HCT116 (cell line): ENCODE data around the gene DNAL4. TPM values are rescaled to one million over a fixed set of nuclear protein-coding genes. Genes with fewer than 3 reads are reported as not detected.

Experiments
- ATAC-seq: fragments of 200-7000 bp; cut with Tn5 transposase; 2 replicates; pipeline ENCODE4 v1.9.1; 2020; ENCODE audit warnings: mild to moderate bottlenecking, moderate library complexity
- BruUV-seq: library from RNA; stranded (reverse); fragments of 400-500 nt; replicated peaks from 2 replicates; lab custom pipeline; 2021; lab: Mats Ljungman, UMichigan
- CTCF ChIA-PET: fragments of 300-600 bp; sonication (Branson Sonifier 250); formaldehyde crosslinking; loops from one replicate; lab custom pipeline; 2021; ENCODE audit warnings: antibody characterized with exemption; lab: Charles Lee
- POLR2A ChIA-PET: fragments of 300-600, 350-600 bp; sonication (Branson Sonifier 250); formaldehyde crosslinking; loops from one replicate; lab custom pipeline; 2021; ENCODE audit warnings: antibody characterized with exemption; lab: Charles Lee
- RAD21 ChIA-PET, 2 experiments: fragments of 300-600 bp; sonication (Branson Sonifier 250); formaldehyde crosslinking; loops; one replicate each; lab custom pipeline; 2023; ENCODE audit warnings: low total read pairs in 2 of 2; ENCODE audit not compliant: uncharacterized antibody in 2 of 2, unreplicated experiment in 2 of 2, low non-redundant PET in 1 of 2; lab: Charles Lee
- DNase-seq: peaks from one replicate; pipeline ENCODE4 v3.0.0-alpha.2; 2010; ENCODE audit warnings: low read depth, low spot score
- H2AFZ ChIP-seq: fragments of 200-600 bp; shearing (Covaris generic), sonication (generic); 2 replicates; pipeline ENCODE4 v1.6.1; 2017; ENCODE audit warnings: low read depth, mixed run types, mixed read lengths, antibody characterized with exemption, low read length; ENCODE audit not compliant: poor library complexity, severe bottlenecking
- H3K27ac ChIP-seq: 2 replicates; pipeline ENCODE4 v1.5.1; 2012; ENCODE audit warnings: low read depth, low read length
- H3K27me3 ChIP-seq: fragments of 200-600 bp; sonication (generic); 2 replicates; pipeline ENCODE4 v1.6.1; 2016; ENCODE audit warnings: mixed run types, low read length, mixed read lengths; ENCODE audit not compliant: insufficient read depth
- H3K36me3 ChIP-seq, 2 experiments: fragments of 200-500 bp in 1 of 2; fragments of 200-600 bp in 1 of 2; sonication (Bioruptor generic) in 1 of 2; sonication (generic) in 1 of 2; 2 replicates each; pipeline versions ENCODE4 v1.5.1 to v1.6.1; 2014 to 2016; ENCODE audit warnings: low read length in 2 of 2, inconsistent platforms in 1 of 2, mixed read lengths in 1 of 2, mixed run types in 1 of 2; ENCODE audit not compliant: insufficient read depth in 2 of 2, control insufficient read depth in 1 of 2
- H3K4me1 ChIP-seq, 2 experiments: fragments of 200-600 bp in 1 of 2; sonication (generic) in 1 of 2; 2 replicates each; pipeline versions ENCODE4 v1.5.1 to v1.6.1; 2012 to 2017; ENCODE audit warnings: low read length in 2 of 2, inconsistent platforms in 1 of 2, mild to moderate bottlenecking in 1 of 2, mixed read lengths in 1 of 2, mixed run types in 1 of 2, moderate library complexity in 1 of 2; ENCODE audit not compliant: insufficient read depth in 2 of 2, control insufficient read depth in 1 of 2
- H3K4me2 ChIP-seq: fragments of 200-600 bp; sonication (generic); 2 replicates; pipeline ENCODE4 v1.6.1; 2017; ENCODE audit warnings: mixed run types, low read length, mixed read lengths
- H3K4me3 ChIP-seq, 2 experiments: fragments of 200-600 bp in 1 of 2; sonication (generic) in 1 of 2; replicated peaks in 1 of 2; 2 replicates each; pipeline ENCODE4 v1.5.1; 2011 to 2016; ENCODE audit warnings: low read length in 2 of 2, control low read depth in 1 of 2, low read depth in 1 of 2, mild to moderate bottlenecking in 1 of 2, mixed read lengths in 1 of 2, mixed run types in 1 of 2
- H3K79me2 ChIP-seq: fragments of 200-600 bp; sonication (generic); 2 replicates; pipeline ENCODE4 v1.6.1; 2017; ENCODE audit warnings: mild to moderate bottlenecking, mixed run types, low read length, moderate library complexity, mixed read lengths; ENCODE audit not compliant: insufficient read depth
- H3K9ac ChIP-seq: fragments of 200-600 bp; sonication (generic); 2 replicates; pipeline ENCODE4 v1.6.1; 2016; ENCODE audit warnings: low read length, mixed read lengths
- H3K9me2 ChIP-seq: fragments of 200-600 bp; sonication (generic), shearing (Covaris generic); 2 replicates; pipeline ENCODE4 v1.6.1; 2017; ENCODE audit warnings: mixed run types, mild to moderate bottlenecking, moderate library complexity; ENCODE audit not compliant: insufficient read depth
- H3K9me3 ChIP-seq, 2 experiments: fragments of 200-500 bp in 1 of 2; fragments of 200-600 bp in 1 of 2; sonication (Bioruptor generic) in 1 of 2; sonication (generic) in 1 of 2; 2 replicates each; pipeline ENCODE4 v1.6.1; 2014 to 2017; ENCODE audit warnings: low read length in 2 of 2, mixed read lengths in 2 of 2, inconsistent platforms in 1 of 2, low read depth in 1 of 2, mild to moderate bottlenecking in 1 of 2, mixed run types in 1 of 2, moderate library complexity in 1 of 2; ENCODE audit not compliant: control insufficient read depth in 1 of 2, insufficient read depth in 1 of 2
- H4K20me1 ChIP-seq: fragments of 200-600 bp; sonication (generic), shearing (Covaris generic); 2 replicates; pipeline ENCODE4 v1.6.1; 2017; ENCODE audit warnings: mixed run types, mild to moderate bottlenecking, moderate library complexity; ENCODE audit not compliant: insufficient read depth
- ATF3 ChIP-seq: IDR thresholded peaks from 2 replicates; pipeline ENCODE4 v1.6.1; 2012
- CBX3 ChIP-seq: IDR thresholded peaks from 2 replicates; pipeline ENCODE4 v1.6.1; 2012; ENCODE audit warnings: low read depth
- CEBPB ChIP-seq: IDR thresholded peaks from 2 replicates; pipeline ENCODE4 v1.6.1; 2012; ENCODE audit warnings: low read depth
- CTCF ChIP-seq, 3 experiments: fragments of 200-600 bp in 1 of 3; sonication (generic) in 1 of 3; IDR thresholded peaks in 2 of 3; conservative IDR thresholded peaks in 1 of 3; 2 replicates each; pipeline ENCODE4 v1.5.1; 2012 to 2017; ENCODE audit warnings: low read depth in 2 of 3, low read length in 2 of 3, antibody characterized with exemption in 1 of 3, borderline replicate concordance in 1 of 3, control low read depth in 1 of 3, mild to moderate bottlenecking in 1 of 3, mixed read lengths in 1 of 3, mixed run types in 1 of 3, moderate library complexity in 1 of 3; ENCODE audit not compliant: insufficient read depth in 1 of 3
- EGR1 ChIP-seq: IDR thresholded peaks from 2 replicates; pipeline ENCODE4 v1.6.1; 2012; ENCODE audit warnings: low read depth
- EZH2 ChIP-seq: fragments of 200-600 bp; sonication (generic); IDR thresholded peaks from 2 replicates; pipeline ENCODE4 v1.6.1; 2017; ENCODE audit warnings: antibody characterized with exemption, mixed run types
- EZH2phosphoT487 ChIP-seq: fragments of 200-600 bp; IDR thresholded peaks from 2 replicates; pipeline ENCODE4 v1.6.1; 2018; ENCODE audit warnings: antibody characterized with exemption, borderline replicate concordance
- FOSL1 ChIP-seq: IDR thresholded peaks from 2 replicates; pipeline ENCODE4 v1.6.1; 2012; ENCODE audit warnings: low read depth
- JUND ChIP-seq: IDR thresholded peaks from 2 replicates; pipeline ENCODE4 v1.6.1; 2012
- POLR2AphosphoS5 ChIP-seq: IDR thresholded peaks from 2 replicates; pipeline ENCODE4 v1.6.1; 2011; ENCODE audit warnings: mild to moderate bottlenecking, low read depth, low read length, moderate library complexity
- RAD21 ChIP-seq: IDR thresholded peaks from 2 replicates; pipeline ENCODE4 v1.6.1; 2012; ENCODE audit warnings: low read depth, mild to moderate bottlenecking
- REST ChIP-seq: IDR thresholded peaks from 2 replicates; pipeline ENCODE4 v1.6.1; 2012; ENCODE audit warnings: low read depth
- SIN3A ChIP-seq: IDR thresholded peaks from 2 replicates; pipeline ENCODE4 v1.6.1; 2012; ENCODE audit warnings: low read depth
- SP1 ChIP-seq: IDR thresholded peaks from 2 replicates; pipeline ENCODE4 v1.6.1; 2012; ENCODE audit warnings: low read depth
- SRF ChIP-seq: IDR thresholded peaks from 2 replicates; pipeline ENCODE4 v1.6.1; 2012; ENCODE audit warnings: low read depth
- TCF7L2 ChIP-seq: IDR thresholded peaks from 2 replicates; pipeline ENCODE4 v1.7.0; 2011; ENCODE audit warnings: borderline replicate concordance, inconsistent platforms; ENCODE audit not compliant: insufficient read depth, insufficient read length; ENCODE audit errors: extremely low read depth
- YY1 ChIP-seq: IDR thresholded peaks from 2 replicates; pipeline ENCODE4 v1.6.1; 2011; ENCODE audit warnings: low read length, low read depth, moderate library complexity, mild to moderate bottlenecking; ENCODE audit not compliant: insufficient replicate concordance; ENCODE audit errors: extremely low read depth
- ZNF274 ChIP-seq: fragments of 200-500 bp; sonication (Bioruptor generic); IDR thresholded peaks from 2 replicates; pipeline ENCODE4 v1.6.1; 2014; ENCODE audit warnings: mild to moderate bottlenecking, low read depth, low read length, inconsistent platforms
- intact Hi-C: fragments of 100-400 bp; cut with micrococcal nuclease; formaldehyde crosslinking; loops from 2 replicates; pipeline ENCODE4 v1.10.0; 2022
- total RNA-seq: library from RNA; stranded (reverse); gene quantifications from one replicate; pipeline ENCODE4 v1.2.1, GENCODE V29; 2021; ENCODE audit not compliant: unreplicated experiment

DNAL4 gene
- total RNA-seq, 1 experiment from 2014 or later: 18.3 TPM

- TF ChIP-seq EZH2phosphoT487 (no peak), EZH2 (no peak), CEBPB (no peak), SRF (no peak), ZNF274 (no peak), ATF3 (no peak), TCF7L2 (no peak), SIN3A (no peak), SP1 (no peak), JUND (no peak), RAD21 (peak; percentile 69), CBX3 (no peak), CTCF (IDR thresholded peaks at IDR 0.05 in 2 of 3, conservative IDR thresholded peaks at IDR 0.05 in 1 of 3; ENCODE audit: borderline replicate concordance in 1 of 3, insufficient read depth in 1 of 3, low read depth in 2 of 3, low read length in 2 of 3) (peak; percentile 55 to 92 (median 86); a peak in 5 of 6 replicates), EGR1 (no peak), FOSL1 (no peak), REST (no peak), YY1 (no peak), POLR2AphosphoS5 (no peak)
- H3K27ac ChIP-seq: no peak overlapping the region
- ChIA-PET CTCF (interaction anchor here (1.1 to 3.1 kb wide), 7 partner anchors 9 to 35 kb away, joined by 3 to 19 read pairs (median 6); no protein-coding TSS in a partner anchor), RAD21 (interaction anchor here in 1 of 2 experiments (1.1 kb wide), 1 partner anchor 33 kb away, joined by 3 read pairs; no protein-coding TSS in a partner anchor), POLR2A (interaction anchor here (1.6 kb wide), 1 partner anchor 16 kb away, joined by 3 read pairs; no protein-coding TSS in a partner anchor)
- intact Hi-C loops: no loop called here
- BruUV-seq: no TSS peak
- H3K4me1 ChIP-seq: peaks cover 0 to 4% of the 10 kb centered on the region in 2 experiments; a peak in 1 of 4 replicates
- no peaks in the 10 kb centered on the region for H4K20me1 ChIP-seq
- no peaks in the 10 kb centered on the region for H3K79me2 ChIP-seq
- H3K4me2 ChIP-seq: no peak overlapping the region
- no peak overlapping the region for H2AFZ ChIP-seq
- H3K9me2 ChIP-seq: no peaks in the 10 kb centered on the region
- no peaks in the 10 kb centered on the region for H3K9me3 ChIP-seq
- H3K4me3 ChIP-seq: no peak overlapping the region
- H3K9ac ChIP-seq: no peak overlapping the region
- H3K36me3 ChIP-seq: peaks cover 27 to 39% of the 10 kb centered on the region in 2 experiments; a peak in 3 of 4 replicates
- no peak for DNase-seq
- H3K27me3 ChIP-seq: no peaks in the 10 kb centered on the region
- ATAC-seq: peak; percentile 80
Measured at GRCh38 chr22:38733329-38733723, 60.6 kb downstream of the DNAL4 start.
